A549 (cell line): Measurements from ENCODE around the gene DUSP28. TPM values are rescaled to one million over a fixed set of nuclear protein-coding genes. Genes with fewer than 3 reads are reported as not detected.

Experiments used
- ATAC-seq, 2 experiments: fragments of 200-7000 bp in 1 of 2; fragments of >200 bp in 1 of 2; cut with Nextera tagmentation in 1 of 2; cut with Tn5 transposase in 1 of 2; 3 replicates each; pipeline versions ENCODE4 v1.8.0 to v1.9.1; 2018 to 2020; ENCODE audit warnings: mild to moderate bottlenecking in 1 of 2, moderate library complexity in 1 of 2
- CTCF ChIA-PET: fragments of 300-600 bp; sonication (Branson Sonifier 250); formaldehyde crosslinking; extraction: SDS; loops from one replicate; lab custom pipeline; 2021; ENCODE audit warnings: antibody characterized with exemption, inconsistent platforms; lab: Yijun Ruan, JAX
- POLR2A ChIA-PET: fragments of 350-600 bp; formaldehyde crosslinking; extraction: SDS; loops from one replicate; lab custom pipeline; 2021; ENCODE audit warnings: antibody characterized with exemption, inconsistent platforms; lab: Yijun Ruan, JAX
- DNase-seq, 2 experiments: peaks; one replicate each; pipeline versions ENCODE4 v3.0.0 to v3.0.0-alpha.2; 2011 to 2016; ENCODE audit warnings: low read depth in 1 of 2, low spot score in 1 of 2
- FAIRE-seq: peaks from 2 replicates; lab custom pipeline; 2011; peaks lifted over from hg19 to GRCh38; lab: Jason Lieb, UNC
- H3K27ac ChIP-seq, 2 experiments: fragments of >200 bp; sonication (Bioruptor Twin); formaldehyde crosslinking; 3 replicates each; pipeline ENCODE4 v1.5.1; 2016 to 2017
- H3K4me1 ChIP-seq: fragments of >200 bp; sonication (Bioruptor Twin); formaldehyde crosslinking; 3 replicates; pipeline ENCODE4 v1.6.1; 2016
- H3K4me2 ChIP-seq: fragments of >200 bp; sonication (Bioruptor Twin); formaldehyde crosslinking; 3 replicates; pipeline ENCODE4 v1.6.1; 2016
- H3K4me3 ChIP-seq: fragments of >200 bp; sonication (Bioruptor Twin); formaldehyde crosslinking; 3 replicates; pipeline ENCODE4 v1.5.1; 2016
- H3K9me3 ChIP-seq: fragments of >200 bp; sonication (Bioruptor Twin); formaldehyde crosslinking; 3 replicates; pipeline ENCODE4 v1.6.1; 2016
- CEBPB ChIP-seq, 2 experiments: fragments of >200 bp in 1 of 2; sonication (Bioruptor Twin) in 1 of 2; formaldehyde crosslinking in 1 of 2; IDR thresholded peaks; 2 replicates each; pipeline ENCODE4 v1.6.1; 2012 to 2016
- EHF ChIP-seq: fragments of 250-450 bp; sonication (Bioruptor Pico); IDR thresholded peaks from 2 replicates; pipeline ENCODE4 v1.5.0; 2020; ENCODE audit warnings: mild to moderate bottlenecking
- EHMT2 ChIP-seq: fragments of 200-600 bp; sonication (generic); IDR thresholded peaks from 2 replicates; pipeline ENCODE4 v1.6.1; 2016; ENCODE audit warnings: antibody characterized with exemption, low read depth, mild to moderate bottlenecking, moderate library complexity
- HEYL ChIP-seq: fragments of 250-450 bp; sonication (Bioruptor Pico); IDR thresholded peaks from 2 replicates; pipeline ENCODE4 v1.8.0; 2021; ENCODE audit warnings: mild to moderate bottlenecking, moderate library complexity
- HOXA7 ChIP-seq: fragments of 250-450 bp; sonication (Bioruptor Pico); IDR thresholded peaks from 2 replicates; pipeline ENCODE4 v1.5.0; 2020; ENCODE audit warnings: mild to moderate bottlenecking, moderate library complexity
- KDM5A ChIP-seq: fragments of 200-600 bp; sonication (generic); IDR thresholded peaks from 2 replicates; pipeline ENCODE4 v1.6.1; 2016; ENCODE audit warnings: antibody characterized with exemption, mild to moderate bottlenecking
- MAFK ChIP-seq: fragments of 450-650 bp; IDR thresholded peaks from 2 replicates; pipeline ENCODE4 v1.6.1; 2014; ENCODE audit not compliant: partially characterized antibody
- MAZ ChIP-seq: fragments of 150-350 bp; IDR thresholded peaks from 2 replicates; pipeline ENCODE4 v1.6.1; 2014; ENCODE audit warnings: antibody characterized with exemption, low read depth, low read length, borderline replicate concordance
- NFE2L2 ChIP-seq: fragments of 150-350 bp; conservative IDR thresholded peaks from 2 replicates; pipeline ENCODE4 v1.6.1; 2014; ENCODE audit warnings: low read length
- NR3C1 ChIP-seq: fragments of >200 bp; sonication (Bioruptor Twin); formaldehyde crosslinking; IDR thresholded peaks from 3 replicates; pipeline ENCODE4 v1.6.1; 2017
- RAD21 ChIP-seq, 2 experiments: fragments of >200 bp in 1 of 2; sonication (Bioruptor Twin) in 1 of 2; formaldehyde crosslinking in 1 of 2; IDR thresholded peaks in 1 of 2; conservative IDR thresholded peaks in 1 of 2; 2 replicates in 1 of 2; 3 replicates in 1 of 2; pipeline ENCODE4 v1.6.1; 2012 to 2018; ENCODE audit warnings: inconsistent platforms in 1 of 2
- RCOR1 ChIP-seq: fragments of 150-350 bp; IDR thresholded peaks from 2 replicates; pipeline ENCODE4 v1.6.1; 2014; ENCODE audit warnings: antibody characterized with exemption, low read length, low read depth
- SMC3 ChIP-seq: fragments of >200 bp; sonication (Bioruptor Twin); formaldehyde crosslinking; IDR thresholded peaks from 3 replicates; pipeline ENCODE4 v1.6.1; 2018; ENCODE audit warnings: inconsistent platforms
- TP53 ChIP-seq: fragments of 250-450 bp; sonication (Bioruptor Pico); IDR thresholded peaks from 2 replicates; pipeline ENCODE4 v1.5.0; 2021; ENCODE audit warnings: mild to moderate bottlenecking, moderate library complexity
- ZFP36 ChIP-seq: fragments of 450-650 bp; IDR thresholded peaks from 2 replicates; pipeline ENCODE4 v1.6.1; 2014; ENCODE audit warnings: borderline replicate concordance; ENCODE audit not compliant: partially characterized antibody
- ZNF302 ChIP-seq: fragments of 250-450 bp; sonication (Bioruptor Pico); IDR thresholded peaks from 2 replicates; pipeline ENCODE4 v1.9.0; 2021; ENCODE audit warnings: inconsistent platforms, mild to moderate bottlenecking, moderate library complexity
- WGBS: methylation state at CpG from one replicate; pipeline ENCODE4 v1.1.6; 2017; ENCODE audit errors: missing lambda C conversion rate; 5-methylcytosine and 5-hydroxymethylcytosine counted together
- polyA plus RNA-seq, 4 experiments: library from polyadenylated mRNA; depleted of rRNA in 3 of 4; stranded (reverse); fragments of >200 nt; fragmentation: RNase III in 1 of 4; extraction: RNeasy Plus Mini Kit Qiagen cat#74134 plus additional on column Dnase treatment in 1 of 4; gene quantifications; 2 replicates in 3 of 4; 3 replicates in 1 of 4; pipeline ENCODE4 v1.2.3, GENCODE V29; 2011 to 2017
- TF ChIP-seq, protein P1 (sequence below): fragments of 450-650 bp; IDR thresholded peaks from 2 replicates; pipeline ENCODE4 v1.6.1; 2014; ENCODE audit warnings: antibody characterized with exemption
- TF ChIP-seq, protein P2 (sequence below): fragments of >200 bp; sonication (Bioruptor Twin); formaldehyde crosslinking; IDR thresholded peaks from 3 replicates; pipeline ENCODE4 v1.6.1; 2016
- TF ChIP-seq, protein P3 (sequence below): IDR thresholded peaks from 2 replicates; pipeline ENCODE4 v1.6.1; 2012; ENCODE audit warnings: low read depth, borderline replicate concordance
- TF ChIP-seq, protein P4 (sequence below): fragments of >200 bp; sonication (Bioruptor Twin); formaldehyde crosslinking; IDR thresholded peaks from 3 replicates; pipeline ENCODE4 v1.5.1; 2016
- TF ChIP-seq, protein P5 (sequence below): fragments of 250-450 bp; sonication (Bioruptor Pico); IDR thresholded peaks from 2 replicates; pipeline ENCODE4 v1.5.0; 2020; ENCODE audit warnings: low read depth, mild to moderate bottlenecking, moderate library complexity
- TF ChIP-seq, protein P6 (sequence below): fragments of 200-600 bp; sonication (generic); IDR thresholded peaks from 2 replicates; pipeline ENCODE4 v1.6.1; 2016; ENCODE audit warnings: antibody characterized with exemption, mild to moderate bottlenecking, moderate library complexity

DUSP28 gene
- polyA plus RNA-seq, 2 of the 4 experiments (the other 2 are of a cell fraction) = 5.2 to 14.3 TPM

DNA sequence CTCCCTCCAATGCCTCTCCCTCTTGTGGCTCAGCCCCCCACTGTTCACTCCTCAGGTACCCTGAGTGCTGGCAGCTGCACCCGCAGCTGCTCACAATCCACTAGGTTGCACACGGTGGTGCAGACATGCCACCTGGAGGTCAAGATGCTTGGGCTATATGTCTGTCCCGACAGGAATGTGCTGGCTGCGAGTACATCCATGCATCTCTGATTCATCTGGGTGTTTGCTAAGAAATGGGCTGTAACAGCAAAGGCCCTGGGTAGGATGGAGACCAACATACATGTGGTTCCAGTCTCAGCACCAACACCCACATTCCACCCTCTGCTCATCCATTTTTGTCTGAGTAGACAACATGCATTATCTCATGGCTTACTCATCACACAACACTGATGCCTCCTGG lies 33.6 kb upstream of the DUSP28 start:
- TF ChIP-seq KDM5A (no peak), SMC3 (no peak), RCOR1 (no peak), NR3C1 (no peak), ZFP36 (no peak), ZNF302 (no peak), HOXA7 (CRISPR knock-in tag) (no peak), TP53 (no peak), EHF (CRISPR knock-in tag) (no peak), CEBPB (IDR thresholded peaks at IDR 0.05) (no peak), NFE2L2 (no peak), EHMT2 (no peak), MAFK (no peak)
- TF ChIP-seq, protein P1, sequence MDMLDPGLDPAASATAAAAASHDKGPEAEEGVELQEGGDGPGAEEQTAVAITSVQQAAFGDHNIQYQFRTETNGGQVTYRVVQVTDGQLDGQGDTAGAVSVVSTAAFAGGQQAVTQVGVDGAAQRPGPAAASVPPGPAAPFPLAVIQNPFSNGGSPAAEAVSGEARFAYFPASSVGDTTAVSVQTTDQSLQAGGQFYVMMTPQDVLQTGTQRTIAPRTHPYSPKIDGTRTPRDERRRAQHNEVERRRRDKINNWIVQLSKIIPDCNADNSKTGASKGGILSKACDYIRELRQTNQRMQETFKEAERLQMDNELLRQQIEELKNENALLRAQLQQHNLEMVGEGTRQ = no peak
- TF ChIP-seq, protein P2, sequence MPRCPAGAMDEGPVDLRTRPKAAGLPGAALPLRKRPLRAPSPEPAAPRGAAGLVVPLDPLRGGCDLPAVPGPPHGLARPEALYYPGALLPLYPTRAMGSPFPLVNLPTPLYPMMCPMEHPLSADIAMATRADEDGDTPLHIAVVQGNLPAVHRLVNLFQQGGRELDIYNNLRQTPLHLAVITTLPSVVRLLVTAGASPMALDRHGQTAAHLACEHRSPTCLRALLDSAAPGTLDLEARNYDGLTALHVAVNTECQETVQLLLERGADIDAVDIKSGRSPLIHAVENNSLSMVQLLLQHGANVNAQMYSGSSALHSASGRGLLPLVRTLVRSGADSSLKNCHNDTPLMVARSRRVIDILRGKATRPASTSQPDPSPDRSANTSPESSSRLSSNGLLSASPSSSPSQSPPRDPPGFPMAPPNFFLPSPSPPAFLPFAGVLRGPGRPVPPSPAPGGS = no peak
- TF ChIP-seq, protein P3, sequence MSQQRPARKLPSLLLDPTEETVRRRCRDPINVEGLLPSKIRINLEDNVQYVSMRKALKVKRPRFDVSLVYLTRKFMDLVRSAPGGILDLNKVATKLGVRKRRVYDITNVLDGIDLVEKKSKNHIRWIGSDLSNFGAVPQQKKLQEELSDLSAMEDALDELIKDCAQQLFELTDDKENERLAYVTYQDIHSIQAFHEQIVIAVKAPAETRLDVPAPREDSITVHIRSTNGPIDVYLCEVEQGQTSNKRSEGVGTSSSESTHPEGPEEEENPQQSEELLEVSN = no peak
- TF ChIP-seq, protein P4, sequence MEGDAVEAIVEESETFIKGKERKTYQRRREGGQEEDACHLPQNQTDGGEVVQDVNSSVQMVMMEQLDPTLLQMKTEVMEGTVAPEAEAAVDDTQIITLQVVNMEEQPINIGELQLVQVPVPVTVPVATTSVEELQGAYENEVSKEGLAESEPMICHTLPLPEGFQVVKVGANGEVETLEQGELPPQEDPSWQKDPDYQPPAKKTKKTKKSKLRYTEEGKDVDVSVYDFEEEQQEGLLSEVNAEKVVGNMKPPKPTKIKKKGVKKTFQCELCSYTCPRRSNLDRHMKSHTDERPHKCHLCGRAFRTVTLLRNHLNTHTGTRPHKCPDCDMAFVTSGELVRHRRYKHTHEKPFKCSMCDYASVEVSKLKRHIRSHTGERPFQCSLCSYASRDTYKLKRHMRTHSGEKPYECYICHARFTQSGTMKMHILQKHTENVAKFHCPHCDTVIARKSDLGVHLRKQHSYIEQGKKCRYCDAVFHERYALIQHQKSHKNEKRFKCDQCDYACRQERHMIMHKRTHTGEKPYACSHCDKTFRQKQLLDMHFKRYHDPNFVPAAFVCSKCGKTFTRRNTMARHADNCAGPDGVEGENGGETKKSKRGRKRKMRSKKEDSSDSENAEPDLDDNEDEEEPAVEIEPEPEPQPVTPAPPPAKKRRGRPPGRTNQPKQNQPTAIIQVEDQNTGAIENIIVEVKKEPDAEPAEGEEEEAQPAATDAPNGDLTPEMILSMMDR = no peak
- TF ChIP-seq, protein P5, sequence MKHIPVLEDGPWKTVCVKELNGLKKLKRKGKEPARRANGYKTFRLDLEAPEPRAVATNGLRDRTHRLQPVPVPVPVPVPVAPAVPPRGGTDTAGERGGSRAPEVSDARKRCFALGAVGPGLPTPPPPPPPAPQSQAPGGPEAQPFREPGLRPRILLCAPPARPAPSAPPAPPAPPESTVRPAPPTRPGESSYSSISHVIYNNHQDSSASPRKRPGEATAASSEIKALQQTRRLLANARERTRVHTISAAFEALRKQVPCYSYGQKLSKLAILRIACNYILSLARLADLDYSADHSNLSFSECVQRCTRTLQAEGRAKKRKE (CRISPR knock-in tag) = no peak
- 100% methylated on average over 3 of the region's 4 CpGs for WGBS
- POLR2A ChIA-PET = no interaction called here
- H3K27ac ChIP-seq = no peak overlapping the region
- CTCF ChIA-PET = interaction anchor here (0.8 kb wide), 1 partner anchor 11 kb away, joined by 3 read pairs; no protein-coding TSS in a partner anchor
- no peak for DNase-seq
- H3K4me2 ChIP-seq = no peak overlapping the region
- no peak overlapping the region for H3K4me3 ChIP-seq
- ATAC-seq = no peak
- no peaks in the 10 kb centered on the region for H3K4me1 ChIP-seq
- no peak for FAIRE-seq
- H3K9me3 ChIP-seq = peaks cover 54% of the 10 kb centered on the region

DNA sequence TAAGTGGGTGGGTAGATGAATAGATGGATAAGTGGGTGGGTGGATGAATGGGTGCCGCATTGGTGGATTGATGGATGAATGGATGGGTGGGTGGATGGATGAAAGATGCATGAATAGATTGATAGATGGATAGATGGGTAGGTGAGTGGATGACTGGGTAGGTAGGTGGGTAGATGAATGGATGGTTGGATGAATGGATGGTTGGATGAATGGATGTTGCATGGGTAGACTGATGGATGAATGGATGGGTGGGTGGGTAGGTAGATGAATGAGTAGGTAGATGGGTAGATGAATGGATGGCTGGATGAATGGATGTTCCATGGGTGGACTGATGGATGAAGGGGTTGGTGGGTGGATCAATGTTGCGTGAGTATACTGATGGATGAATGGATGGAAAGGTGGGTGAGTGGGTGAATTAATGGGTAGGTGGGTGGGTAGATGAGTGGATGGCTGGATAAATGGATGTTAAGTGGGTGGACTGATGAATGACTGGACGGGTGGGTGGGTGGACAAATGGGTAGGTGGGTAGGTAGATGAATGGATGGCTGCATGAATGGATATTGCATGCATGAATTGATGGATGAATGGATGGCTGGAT lies 32.9 kb upstream of the DUSP28 start:
- Histone ChIP-seq H3K4me1 (no peaks in the 10 kb centered on the region), H3K27ac (no peak overlapping the region), H3K9me3 (peaks cover 61% of the 10 kb centered on the region), H3K4me3 (no peak overlapping the region), H3K4me2 (no peak overlapping the region)
- no peak for FAIRE-seq
- WGBS = 86% methylated on average over 3 of the region's 3 CpGs
- ChIA-PET POLR2A (no interaction called here), CTCF (no interaction called here)
- no peak for DNase-seq
- ATAC-seq = no peak
- TF ChIP-seq, protein P6, sequence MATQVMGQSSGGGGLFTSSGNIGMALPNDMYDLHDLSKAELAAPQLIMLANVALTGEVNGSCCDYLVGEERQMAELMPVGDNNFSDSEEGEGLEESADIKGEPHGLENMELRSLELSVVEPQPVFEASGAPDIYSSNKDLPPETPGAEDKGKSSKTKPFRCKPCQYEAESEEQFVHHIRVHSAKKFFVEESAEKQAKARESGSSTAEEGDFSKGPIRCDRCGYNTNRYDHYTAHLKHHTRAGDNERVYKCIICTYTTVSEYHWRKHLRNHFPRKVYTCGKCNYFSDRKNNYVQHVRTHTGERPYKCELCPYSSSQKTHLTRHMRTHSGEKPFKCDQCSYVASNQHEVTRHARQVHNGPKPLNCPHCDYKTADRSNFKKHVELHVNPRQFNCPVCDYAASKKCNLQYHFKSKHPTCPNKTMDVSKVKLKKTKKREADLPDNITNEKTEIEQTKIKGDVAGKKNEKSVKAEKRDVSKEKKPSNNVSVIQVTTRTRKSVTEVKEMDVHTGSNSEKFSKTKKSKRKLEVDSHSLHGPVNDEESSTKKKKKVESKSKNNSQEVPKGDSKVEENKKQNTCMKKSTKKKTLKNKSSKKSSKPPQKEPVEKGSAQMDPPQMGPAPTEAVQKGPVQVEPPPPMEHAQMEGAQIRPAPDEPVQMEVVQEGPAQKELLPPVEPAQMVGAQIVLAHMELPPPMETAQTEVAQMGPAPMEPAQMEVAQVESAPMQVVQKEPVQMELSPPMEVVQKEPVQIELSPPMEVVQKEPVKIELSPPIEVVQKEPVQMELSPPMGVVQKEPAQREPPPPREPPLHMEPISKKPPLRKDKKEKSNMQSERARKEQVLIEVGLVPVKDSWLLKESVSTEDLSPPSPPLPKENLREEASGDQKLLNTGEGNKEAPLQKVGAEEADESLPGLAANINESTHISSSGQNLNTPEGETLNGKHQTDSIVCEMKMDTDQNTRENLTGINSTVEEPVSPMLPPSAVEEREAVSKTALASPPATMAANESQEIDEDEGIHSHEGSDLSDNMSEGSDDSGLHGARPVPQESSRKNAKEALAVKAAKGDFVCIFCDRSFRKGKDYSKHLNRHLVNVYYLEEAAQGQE = no peak
- TF ChIP-seq, protein P2 = no peak
- TF ChIP-seq MAZ = no peak
- TF ChIP-seq HEYL = no peak
- TF ChIP-seq RAD21 (conservative IDR thresholded peaks at IDR 0.05 in 1 of 2, IDR thresholded peaks at IDR 0.05 in 1 of 2) = no peak
